ENCODE data around the gene NFX1.
"Not testable (repeated sequence)": the region's sequence is repeated elsewhere in the genome, so short reads cannot be mapped to it uniquely, and the experiment has no call there.

The NFX1 gene

DNA sequence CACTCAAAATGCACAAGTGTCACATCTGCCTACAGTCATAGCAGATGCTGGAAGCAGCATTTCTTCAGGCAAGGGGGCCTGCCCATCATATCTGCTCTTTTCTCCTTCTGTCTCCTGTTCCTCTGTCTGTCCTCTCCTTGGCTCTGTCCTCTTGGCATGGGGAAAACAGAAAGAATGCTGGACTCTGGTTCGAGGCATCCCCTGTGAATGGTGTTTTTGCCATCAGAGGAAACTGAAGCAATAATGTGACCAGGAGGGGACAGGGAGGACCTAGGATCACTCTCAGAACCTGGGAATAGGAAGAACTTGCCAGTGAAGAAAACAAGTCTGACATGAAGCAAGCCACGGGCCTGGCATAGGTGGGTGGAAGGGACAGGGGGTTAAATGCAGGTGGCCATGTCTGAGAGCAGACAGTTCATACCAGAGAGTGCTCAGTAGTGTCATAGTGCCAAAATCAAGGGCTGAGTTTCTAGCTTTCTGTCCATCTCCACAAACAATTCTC lies 76.7 kb downstream of the NFX1 start:
- DNase-seq = no peak

DNA sequence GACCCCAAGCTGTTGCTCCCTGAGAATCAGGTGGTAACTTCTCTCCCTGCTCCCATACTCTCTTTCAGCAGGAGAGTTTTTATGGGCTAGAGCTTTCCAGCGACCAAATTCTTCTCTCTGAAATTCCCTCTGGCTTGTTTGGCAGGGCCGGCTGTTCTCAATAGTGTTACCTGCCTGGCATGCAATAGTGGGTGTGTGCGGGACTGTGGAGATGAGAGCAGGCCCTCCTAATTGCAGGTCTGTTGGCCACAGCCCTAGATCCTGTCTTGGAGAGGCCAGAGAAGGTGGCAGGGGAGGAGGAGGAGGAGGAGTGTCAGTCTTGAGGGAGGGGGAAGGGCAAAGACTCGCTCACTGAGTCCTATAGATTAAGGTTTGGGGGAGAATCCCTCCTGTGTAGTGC lies 82.6 kb downstream of the NFX1 start:
- no peak for DNase-seq

DNA sequence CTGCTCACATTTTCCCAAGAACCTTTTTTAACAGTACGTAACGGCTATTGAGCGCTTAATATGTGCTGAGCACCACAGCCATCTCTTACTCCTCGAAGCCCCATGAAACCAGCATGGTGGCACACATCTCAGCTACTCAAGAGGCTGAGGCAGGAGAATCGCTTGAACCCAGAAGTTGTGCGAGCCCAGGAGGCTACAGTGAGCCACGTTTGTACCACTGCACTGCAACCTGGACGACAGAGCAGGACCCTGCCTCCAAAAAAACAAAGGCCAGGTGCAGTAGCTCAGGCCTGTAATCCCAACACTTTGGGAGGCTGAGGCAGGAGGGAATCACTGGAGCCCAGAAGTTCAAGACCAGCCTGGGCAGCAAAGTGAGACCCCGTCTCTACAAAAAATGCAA lies 83.9 kb downstream of the NFX1 start:
- DNase-seq = no peak

DNA sequence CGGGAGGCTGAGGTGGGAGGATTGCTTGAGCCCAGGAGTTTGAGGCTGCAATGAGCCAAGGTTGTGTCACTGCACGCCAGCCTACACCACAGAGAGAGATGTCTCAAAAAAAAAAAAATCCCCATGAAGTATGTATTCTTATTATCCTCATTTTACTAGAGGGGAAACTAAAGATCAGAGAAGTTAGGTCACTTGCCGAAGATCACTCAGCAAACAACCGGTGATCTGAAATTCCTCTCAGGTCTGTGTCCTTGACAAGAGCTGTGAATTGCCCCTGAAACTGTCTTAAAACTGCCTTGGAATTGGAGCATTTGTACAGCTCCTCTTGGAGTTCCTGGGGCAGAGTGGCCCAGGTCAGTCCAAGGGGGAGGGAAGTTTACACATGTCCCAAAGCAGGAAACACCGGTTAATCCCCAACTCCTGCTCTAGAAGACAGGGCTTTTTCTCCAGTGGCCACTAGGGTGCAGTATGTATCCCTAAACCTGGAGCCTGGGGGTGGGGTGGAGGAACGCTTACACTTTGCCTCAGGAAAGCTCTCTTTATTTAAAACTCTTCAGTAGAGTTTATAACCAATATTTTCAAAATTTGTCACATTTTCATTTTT lies 84.4 kb downstream of the NFX1 start:
- no peak for DNase-seq

DNA sequence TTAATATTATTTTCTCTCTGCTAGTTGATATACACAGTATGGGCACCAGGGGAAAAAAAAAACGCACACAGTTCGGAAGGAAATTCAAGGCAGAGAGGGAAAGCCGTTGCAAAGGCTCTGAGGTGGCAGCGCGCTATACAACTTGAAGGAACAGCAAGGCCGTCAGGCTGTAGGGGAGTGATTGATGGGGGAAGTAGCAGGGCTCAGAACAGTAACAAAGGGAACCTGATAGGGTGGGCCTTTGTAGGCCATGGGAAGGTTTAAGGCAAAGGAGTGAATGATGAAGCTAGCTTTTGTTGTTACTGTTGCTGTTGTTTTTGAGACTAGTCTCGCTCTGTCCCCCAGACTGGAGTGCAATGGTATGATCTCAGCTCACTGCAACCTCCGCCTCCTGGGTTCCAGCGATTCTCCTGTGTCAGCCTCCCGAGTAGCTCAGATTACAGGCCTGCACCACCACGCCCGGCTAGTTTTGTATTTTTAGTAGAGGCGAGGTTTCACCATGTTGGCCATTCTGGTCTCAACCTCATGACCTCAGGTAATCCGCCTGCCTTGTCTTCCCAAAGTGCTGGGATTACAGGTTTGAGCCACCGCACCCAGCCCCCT lies 85.0 kb downstream of the NFX1 start:
- no peak for DNase-seq

DNA sequence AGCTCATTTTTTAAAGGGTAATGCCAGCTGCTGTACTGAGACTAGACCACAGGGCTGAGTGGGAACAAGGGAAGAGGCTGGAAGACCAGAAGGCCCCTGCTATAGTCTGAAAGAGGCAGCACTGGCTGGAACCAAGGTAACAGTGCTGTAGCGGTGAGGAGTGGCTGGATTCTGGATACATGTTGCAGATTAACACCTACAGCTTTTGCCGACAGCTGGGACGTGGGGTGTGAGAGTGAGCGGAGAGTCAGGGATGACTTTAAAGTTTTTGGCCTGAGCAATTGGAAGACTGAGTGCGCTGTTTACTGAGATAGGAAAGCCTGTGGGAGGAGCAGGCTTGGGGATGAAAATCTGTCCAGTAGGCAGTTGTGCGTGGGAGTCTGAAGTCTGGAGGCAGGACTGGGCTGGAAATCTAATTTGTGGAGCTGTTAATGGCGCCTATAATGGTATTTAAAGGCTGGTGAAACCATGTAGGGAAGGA lies 85.6 kb downstream of the NFX1 start:
- DNase-seq = no peak

DNA sequence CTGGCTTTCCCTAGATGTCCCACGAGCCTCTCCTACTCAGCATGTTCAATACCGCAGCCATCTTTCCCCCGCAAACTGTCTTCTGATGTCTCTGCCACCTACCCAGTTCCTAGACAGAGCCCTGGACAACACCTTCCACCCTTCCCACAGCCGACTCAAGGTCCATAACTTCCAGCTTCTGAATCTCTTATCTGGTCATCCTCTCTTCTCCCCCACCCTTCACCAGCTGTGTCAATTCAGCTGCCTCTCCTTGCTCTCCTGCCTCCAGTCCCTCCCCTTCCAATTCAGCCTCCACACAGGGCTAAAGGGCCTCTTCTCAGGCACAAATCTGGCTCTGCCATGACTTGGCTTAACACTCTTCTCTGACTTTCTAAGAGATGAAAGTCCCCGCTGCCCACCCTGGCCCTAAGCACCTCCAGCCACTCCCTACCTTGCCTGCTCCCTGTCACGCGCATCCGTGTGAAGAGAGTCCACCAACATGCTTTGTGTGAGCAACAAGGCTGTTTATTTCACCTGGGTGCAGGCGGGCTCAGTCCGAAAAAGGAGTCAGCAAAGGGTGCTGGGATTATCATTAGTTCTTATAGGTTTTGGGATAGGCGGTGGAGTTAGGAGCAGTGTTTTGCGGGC lies 86.9 kb downstream of the NFX1 start:
- no peak for DNase-seq

DNA sequence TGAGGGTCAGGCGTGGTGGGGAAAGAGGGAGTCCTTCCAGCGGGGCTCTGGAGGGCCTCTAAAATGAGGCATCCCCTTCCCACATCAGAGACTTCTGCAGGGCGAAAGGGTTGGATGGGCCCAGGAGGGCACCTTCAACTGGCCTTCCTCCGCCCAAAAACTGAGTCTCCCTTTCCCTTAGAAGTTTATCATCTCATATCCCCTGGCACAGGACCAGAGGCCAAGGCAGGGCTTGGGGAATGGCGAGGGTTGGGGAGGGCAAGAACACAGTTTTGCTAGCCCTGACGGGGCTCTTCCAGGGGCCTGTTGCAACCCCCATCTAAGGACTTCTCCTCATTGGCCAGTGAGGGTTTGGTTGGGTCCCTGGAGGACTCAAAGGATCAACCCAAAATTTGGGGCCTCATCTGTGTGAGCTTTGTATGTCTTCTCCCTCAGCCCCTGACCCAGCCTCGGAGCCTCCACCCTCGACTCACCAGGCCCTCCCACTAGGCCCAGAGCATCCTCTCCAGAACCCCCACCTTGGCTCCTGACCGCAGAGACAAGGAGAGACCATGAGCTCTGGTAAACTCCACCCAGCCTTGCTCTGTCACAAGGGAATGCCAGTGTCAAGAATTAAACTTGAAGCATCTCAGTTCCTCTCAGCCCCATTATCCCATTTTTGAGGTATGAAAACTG lies 87.9 kb downstream of the NFX1 start:
- DNase-seq = no peak

DNA sequence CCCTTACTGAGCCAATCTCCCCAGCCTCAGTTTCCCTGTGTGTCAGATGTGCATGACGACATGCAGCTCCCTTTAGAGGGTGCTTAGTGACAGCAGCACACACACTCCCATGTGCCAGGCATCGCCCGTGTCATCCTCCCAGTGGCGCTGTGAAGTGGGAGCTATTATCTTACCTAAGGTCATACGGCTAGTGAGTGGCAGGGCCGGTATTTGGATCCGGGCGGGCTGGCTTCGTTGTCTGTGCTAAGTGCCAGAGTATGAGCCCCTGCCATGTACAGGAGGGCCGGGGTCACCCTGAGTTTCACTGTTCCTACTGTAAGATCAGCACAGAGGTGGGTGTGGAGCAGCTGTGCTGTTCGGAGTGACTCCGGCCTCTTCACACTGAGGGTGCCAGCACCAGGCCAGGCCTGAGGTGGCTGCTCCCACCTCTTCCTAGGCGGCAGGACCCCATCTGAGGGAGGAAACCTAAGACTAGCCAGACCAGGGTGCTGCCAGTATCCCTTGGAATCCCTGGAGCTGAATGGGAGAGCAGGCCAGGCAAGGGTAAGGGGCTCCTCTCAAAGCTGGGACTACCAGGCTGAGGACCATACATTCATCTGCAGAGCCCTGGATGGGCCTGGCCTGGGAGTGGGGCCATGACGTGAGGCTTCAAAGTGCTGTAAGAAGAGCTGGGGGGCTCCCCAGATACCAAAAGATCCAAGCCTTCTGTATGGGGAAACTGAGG lies 89.5 kb downstream of the NFX1 start:
- DNase-seq = no peak

DNA sequence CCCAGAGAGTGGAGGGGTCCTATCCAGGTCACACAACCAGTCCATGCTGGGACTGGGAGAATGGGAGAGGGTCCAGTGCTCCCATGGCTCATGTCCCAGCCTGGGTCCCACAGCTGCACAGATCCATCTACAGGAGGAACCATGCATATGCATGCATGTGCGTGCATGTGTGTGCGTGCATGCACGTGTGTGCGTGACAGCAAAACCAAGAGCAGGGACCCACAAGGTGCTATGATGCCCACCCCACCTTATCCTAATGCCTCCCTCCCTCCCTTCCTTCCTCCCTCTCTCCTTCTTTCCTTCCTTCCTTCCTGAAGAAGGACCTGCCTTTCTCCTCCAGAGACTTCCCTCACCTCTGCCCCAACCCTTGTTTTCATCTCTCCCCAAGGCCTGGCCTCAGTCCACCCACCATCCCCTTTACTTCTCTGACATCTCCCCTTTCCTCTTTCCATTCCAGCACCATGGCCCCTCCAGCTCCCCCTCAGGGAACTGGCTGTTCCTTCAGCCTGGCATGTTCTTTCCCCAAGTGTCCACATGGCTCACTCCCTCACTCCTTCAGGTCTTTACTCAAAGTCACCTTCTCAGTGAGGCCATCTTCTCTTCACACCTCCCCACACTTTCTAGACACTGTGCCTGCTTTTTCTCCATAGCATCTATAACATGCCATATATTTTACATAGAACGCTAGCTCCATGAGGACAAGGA lies 90.2 kb downstream of the NFX1 start:
- no peak for DNase-seq

DNA sequence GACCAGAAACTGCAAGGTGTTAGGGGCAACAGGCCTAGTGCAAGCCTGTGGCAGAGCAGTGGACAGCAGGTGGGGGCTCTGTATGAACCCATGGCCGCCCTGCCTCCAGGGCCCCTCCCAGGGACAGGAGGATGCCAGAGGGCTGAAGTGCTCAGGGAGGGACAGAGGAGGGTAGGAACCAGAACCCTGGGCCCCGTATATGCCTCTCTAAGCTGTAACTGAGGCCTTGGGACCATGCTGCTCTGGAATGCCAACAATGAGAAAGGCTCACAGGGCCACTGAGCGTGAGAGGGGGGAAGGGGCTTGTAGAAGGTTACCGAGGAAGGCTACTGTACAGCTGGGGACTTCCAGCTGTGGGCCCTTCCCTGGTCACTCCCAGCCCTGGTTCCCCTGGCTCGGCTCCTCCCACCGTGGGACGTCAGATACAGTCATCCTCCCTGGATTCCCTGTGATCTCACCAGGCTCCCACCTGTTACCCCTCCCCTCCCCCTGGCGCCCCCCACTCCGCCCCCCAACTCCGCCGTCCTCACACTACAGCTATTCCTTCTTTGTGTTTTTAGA lies 91.0 kb downstream of the NFX1 start:
- DNase-seq = no peak

DNA sequence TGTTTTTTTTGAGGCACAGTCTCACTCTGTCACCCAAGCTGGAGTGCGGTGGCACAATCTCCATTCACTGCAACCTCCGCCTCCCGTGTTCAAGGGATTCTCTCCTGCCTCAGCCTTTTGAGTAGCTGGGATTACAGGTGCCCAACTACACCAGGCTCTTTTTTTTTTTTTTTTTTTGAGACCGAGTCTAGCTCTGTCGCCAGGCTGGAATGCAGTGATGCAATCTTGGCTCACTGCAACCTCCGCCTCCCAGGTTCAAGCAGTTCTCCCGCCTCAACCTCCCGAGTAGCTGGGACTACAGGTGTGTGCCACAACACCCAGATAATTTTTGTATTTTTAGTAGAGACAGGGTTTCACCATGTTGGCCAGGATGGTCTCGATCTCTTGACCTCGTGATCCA lies 92.1 kb downstream of the NFX1 start:
- DNase-seq = not testable (repeated sequence)

DNA sequence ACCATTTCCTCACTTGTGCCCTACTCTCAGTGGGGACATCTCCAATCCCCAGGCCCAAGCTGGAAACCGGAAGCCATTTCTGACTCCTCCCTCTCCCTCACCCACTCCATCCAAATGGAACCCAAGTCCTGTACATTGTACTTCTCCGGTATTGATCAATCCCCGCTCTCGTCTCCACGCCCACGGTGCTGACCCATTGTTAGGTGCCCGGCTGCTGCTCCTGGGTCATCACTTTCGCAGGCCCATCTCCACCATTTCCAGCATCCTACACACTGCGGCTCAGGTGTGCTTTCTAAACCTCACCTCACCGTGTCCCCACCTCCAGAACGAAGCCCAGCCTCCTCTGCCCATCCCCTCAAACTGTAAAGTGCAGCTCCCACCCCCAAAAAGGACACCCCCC lies 93.1 kb downstream of the NFX1 start:
- not testable (repeated sequence) for DNase-seq

DNA sequence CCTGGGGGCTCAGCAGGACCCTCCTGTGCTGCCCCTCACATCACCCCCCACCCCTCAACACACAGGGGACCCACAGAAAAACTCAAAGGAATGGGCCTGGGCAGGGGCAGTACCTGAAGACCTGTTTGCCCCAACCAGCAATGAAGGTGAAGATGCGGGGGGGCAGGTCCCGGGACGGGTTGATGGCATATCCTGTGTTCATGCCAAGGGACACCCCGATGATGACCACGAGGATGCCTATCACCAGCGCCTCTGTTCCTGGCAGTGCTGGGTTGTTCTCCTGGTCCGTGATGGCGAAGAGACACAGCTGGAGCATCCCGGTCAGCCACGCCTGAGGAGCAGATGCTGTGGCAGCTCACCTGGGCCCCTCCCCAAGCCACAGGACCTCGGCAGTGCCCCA lies 95.2 kb downstream of the NFX1 start:
- DNase-seq = not testable (repeated sequence)

DNA sequence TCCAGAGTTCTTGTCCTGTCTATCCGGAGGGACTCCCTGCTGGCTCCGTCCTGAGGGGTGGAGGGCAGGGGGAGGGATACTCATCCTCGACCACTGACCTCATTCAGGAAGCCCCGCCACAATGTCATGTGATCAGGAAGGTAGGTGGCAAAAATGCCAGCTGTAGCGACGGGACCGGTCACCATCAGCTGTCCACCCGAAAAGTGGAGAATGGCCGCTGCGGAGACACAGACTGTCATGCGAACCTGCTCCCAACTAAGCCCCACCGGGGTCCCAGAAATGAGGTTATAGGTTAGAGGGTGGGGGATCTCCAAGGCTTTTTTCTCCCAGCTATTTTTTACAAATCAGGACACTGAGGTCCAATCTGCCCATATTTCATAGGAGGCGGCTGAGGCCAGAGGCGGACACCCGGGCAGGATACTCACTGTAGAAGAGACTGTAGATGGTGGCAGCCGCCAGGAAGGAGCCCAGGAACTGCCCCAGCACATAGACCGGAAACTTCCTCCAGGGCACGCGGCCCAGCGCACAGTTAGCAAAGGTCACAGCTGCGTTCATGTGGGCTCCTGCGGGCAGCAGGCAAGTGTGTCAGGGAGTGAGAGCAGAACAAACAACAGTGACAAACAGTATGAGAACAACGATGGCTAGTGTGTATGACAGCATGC lies 95.8 kb downstream of the NFX1 start:
- not testable (repeated sequence) for DNase-seq

DNA sequence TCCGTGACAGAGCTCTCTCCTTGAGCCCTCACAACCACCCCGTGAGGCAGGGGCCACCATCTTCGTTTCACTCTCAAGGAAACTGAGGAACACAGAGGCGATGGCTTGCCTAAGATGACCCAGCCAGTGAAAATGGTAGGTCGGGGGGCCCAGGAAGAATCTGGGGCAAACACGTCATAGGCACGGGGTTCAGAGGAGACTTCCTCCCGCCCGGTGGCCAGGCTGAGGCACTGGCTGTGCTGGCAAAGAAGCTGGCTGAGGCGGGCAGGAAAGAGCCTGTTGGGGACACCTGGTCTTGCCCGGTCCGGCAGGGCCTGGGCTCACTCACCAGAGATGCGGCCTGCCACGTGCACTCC lies 96.3 kb downstream of the NFX1 start:
- DNase-seq = not testable (repeated sequence)

DNA sequence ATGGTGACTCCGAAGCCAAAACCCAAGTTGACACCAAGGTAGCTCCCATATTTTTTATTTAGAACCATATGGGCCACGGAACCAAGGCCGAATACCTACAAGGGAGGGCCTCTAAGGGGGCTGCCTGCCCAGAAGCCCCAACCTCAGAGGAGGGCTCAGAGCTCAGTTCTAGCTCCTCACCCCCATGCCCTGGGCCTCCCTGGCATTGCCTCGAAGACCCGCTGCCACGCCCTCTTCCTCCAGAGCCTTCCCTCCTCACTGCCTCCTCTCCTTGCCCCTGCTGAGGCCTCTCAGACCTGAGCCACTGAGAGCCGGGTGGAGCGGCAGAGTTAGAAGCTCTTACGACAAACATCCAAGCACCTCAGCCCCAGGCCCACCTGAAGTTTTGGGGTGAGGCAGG lies 96.7 kb downstream of the NFX1 start:
- not testable (repeated sequence) for DNase-seq

DNA sequence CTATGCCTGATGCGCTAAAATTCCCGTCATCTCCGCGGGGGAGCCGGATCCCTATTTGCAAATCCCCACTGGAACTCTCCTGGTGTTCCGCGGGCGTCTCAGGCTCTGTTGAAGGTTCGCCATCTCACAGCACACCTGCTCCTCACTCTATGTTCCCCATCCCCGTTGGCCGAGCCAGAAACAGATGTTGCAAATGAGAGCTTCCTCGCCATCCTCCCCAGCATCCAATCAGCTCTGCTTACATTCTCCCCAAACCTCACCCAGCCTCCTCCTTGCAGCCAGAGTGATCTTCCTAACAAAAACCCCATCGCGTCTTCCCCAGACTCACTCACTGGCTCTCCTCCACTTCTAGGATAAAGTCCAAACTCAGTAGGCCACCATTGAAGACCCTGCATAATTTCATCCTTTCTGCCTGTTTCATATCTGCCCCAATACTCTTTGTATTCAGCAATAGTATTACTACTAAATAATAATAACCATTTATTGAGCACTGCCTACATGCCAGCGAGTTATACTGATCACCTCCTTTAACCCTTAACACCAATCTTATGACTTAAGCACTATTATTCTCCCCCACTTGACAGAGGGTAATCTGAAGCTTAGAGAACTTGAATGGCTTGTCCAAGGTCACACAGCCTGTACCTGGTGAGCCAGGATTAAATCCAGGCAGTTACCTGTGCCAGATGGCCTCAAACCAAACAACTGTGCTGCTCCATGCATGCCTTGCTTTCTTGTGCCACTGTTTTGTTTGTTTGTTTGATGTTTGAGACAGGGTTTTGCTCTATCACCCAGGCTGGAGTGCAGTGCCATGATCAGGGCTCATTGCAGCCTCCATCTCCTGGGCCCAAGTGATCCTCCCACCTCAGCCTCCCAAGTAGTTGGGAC lies 98.0 kb downstream of the NFX1 start:
- no peak for DNase-seq

DNA sequence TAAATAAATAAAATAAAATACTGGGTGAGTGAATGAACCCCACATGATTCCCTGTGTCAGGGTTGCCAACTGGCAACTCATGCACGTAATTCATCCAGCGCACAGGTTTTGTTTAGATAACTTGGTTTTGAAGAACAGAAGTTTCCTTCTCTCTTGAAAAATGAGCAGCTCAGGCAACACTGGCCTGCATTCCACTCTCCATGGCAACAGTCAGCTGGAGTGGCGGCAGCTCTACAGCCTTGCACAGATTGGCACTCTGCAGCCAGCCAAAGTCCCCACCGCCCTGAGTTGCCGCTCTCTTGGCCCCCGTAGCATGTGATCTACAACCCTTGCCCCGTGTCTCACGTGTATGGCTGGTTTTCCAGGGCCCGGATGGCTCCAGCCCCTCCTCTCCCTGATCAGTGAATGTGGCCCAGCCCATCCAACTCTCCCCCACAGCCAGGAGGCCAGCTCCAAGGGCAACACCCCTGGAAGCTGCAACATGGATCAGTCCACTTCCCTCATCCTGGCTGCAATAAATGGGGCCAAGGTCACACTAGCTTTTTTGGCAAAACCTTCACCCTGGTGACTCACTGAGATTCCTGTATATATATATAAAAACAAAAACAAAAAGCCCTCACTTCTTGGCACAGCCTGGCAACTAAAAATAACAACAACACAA lies 100.9 kb downstream of the NFX1 start:
- DNase-seq = not testable (repeated sequence)

DNA sequence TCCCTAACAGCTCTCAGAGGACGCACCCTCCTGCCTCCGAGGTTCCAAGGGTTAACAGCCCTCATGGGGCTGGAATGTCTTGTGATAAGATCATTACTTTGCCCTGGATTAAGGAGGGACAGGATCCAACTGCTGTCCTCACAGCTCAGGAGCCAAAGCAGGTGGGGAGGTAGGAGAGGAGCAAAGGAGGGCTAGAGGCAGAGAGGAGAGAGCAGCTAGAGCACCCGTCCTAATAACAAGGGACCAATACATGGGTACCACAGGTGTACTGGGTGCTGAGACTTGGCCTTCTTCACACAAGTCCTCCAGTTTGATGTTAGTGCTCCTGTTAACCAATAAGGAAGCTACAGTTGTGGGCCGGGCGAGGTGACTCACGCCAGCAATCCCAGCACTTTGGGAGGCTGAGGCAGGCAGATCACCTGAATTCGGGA lies 102.3 kb downstream of the NFX1 start:
- not testable (repeated sequence) for DNase-seq
